Breast epithelium (tissue), 4 donors: Measurements from ENCODE around the gene CRHR2. TPM values are rescaled to one million over a fixed set of nuclear protein-coding genes. Genes with fewer than 3 reads are reported as not detected.

Experiments
- DNase-seq, 2 donors: peaks; one replicate each; pipeline ENCODE4 v3.0.0-alpha.2; 2019; ENCODE audit warnings: low spot score in 2 of 2
- H3K27ac ChIP-seq, 2 donors: fragments of 200-600 bp; sonication (generic) in 1 of 2; one replicate each; pipeline ENCODE4 v1.5.1; 2016 to 2019; ENCODE audit warnings: mild to moderate bottlenecking in 1 of 2
- H3K27me3 ChIP-seq, 2 donors: fragments of 200-600 bp; sonication (generic) in 1 of 2; one replicate each; pipeline versions ENCODE4 v1.5.1 to v1.6.0; 2017 to 2019; ENCODE audit warnings: control low read depth in 1 of 2, mild to moderate bottlenecking in 1 of 2
- H3K36me3 ChIP-seq: fragments of 200-600 bp; one replicate; pipeline ENCODE4 v1.5.1; 2019
- H3K4me1 ChIP-seq, 2 donors: fragments of 200-600 bp; sonication (generic); one replicate each; pipeline ENCODE4 v1.5.1; 2016 to 2019; ENCODE audit warnings: control low read depth in 1 of 2
- H3K4me3 ChIP-seq, 3 donors: fragments of 200-600 bp; sonication (generic); 1 replicate in 2 of 3; 2 replicates in 1 of 3; pipeline ENCODE4 v1.5.1; 2016 to 2019; ENCODE audit warnings: mild to moderate bottlenecking in 3 of 3, moderate library complexity in 2 of 3
- H3K9me3 ChIP-seq, 2 donors: fragments of 200-600 bp; sonication (generic) in 1 of 2; one replicate each; pipeline ENCODE4 v1.5.1; 2016 to 2019; ENCODE audit warnings: control low read depth in 1 of 2
- POLR2A ChIP-seq: fragments of 450-650 bp; IDR thresholded peaks from one replicate; pipeline ENCODE4 v1.6.1; 2016; ENCODE audit warnings: antibody characterized with exemption, mild to moderate bottlenecking, moderate library complexity
- POLR2AphosphoS5 ChIP-seq, 3 donors: sonication (generic); formaldehyde crosslinking; IDR thresholded peaks; one replicate each; pipeline ENCODE4 v1.6.1; 2017; ENCODE audit warnings: antibody characterized with exemption in 3 of 3
- intact Hi-C: fragments of 100-400 bp; cut with DNase I; formaldehyde crosslinking; loops from one replicate; pipeline ENCODE4 v1.15.1; 2023; ENCODE audit warnings: low total_unique reads
- total RNA-seq, 3 donors: library from RNA; depleted of rRNA; stranded (reverse); fragments of >200 nt; gene quantifications; one replicate each; pipeline ENCODE4 v1.1.0, GENCODE V29; 2016
- TF ChIP-seq, protein P1 (sequence below), 3 donors: fragments of 450-650 bp; IDR thresholded peaks; one replicate each; pipeline ENCODE4 v1.5.1; 2016 to 2017; ENCODE audit warnings: antibody characterized with exemption in 3 of 3, mild to moderate bottlenecking in 3 of 3, moderate library complexity in 3 of 3

Gene CRHR2
- total RNA-seq, 3 donors from 2014 or later, result under 0.01 to 0.16 (median 0.15) TPM

DNA sequence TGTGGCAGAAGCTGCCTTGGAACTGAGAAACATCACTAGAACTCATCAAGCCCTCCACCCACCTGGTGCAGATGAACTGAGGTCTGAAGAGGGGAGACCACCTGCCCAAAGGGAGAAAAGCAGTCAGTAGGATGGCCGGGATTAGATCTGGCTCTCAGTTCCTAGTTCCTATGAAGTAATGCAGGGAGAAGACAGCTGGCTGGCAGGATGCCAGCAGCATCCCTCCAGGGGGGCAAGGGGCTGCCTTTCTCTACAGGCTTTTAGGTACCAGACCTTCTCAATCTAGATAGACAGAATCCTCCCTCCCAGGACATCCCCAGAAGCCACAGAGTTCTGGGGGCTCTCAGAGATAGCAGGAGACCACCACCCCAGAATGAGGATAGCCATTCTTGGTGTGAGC lies 7.8 kb downstream of the CRHR2 start:
- no peaks in the 10 kb centered on the region for H3K27me3 ChIP-seq

DNA sequence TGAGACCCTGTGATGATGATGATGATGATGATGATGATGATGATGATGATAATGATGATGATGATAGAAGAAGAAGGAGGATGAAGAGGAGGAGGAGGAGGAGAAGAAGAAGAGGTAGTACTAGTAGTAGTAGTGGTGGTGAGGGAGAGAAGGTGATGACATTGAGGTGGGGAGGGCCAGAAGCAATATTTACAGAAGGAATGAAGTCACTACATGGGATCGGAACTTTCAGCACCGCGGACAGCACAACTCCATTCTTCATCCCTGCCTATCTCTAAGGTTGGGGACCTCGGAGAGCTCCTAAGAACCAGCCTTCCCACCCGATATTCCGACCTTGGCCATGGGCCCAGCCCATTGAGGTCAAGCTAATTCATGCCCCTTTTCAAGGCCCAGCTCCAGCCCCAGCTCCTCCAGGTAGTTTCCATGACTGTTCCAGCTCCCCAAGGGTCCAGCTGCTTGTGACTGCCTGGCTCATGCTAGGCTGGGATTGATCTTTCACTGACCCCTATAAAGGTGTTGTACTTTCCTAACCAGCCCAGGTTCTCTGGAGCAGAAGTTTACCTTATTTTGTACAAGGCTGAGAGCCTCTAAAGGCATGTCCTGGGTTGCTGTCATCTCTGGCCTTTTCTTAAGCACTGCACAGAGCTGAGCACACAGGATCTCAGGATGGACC lies 10.3 kb downstream of the CRHR2 start:
- Histone ChIP-seq H3K36me3 (no peaks in the 10 kb centered on the region), H3K27me3 (no peaks in the 10 kb centered on the region), H3K9me3 (no peaks in the 10 kb centered on the region), H3K27ac (no peak overlapping the region), H3K4me3 (no peak overlapping the region), H3K4me1 (no peaks in the 10 kb centered on the region)
- DNase-seq, result no peak
- TF ChIP-seq POLR2AphosphoS5 (IDR thresholded peaks at IDR 0.05) (no peak), POLR2A (no peak)
- TF ChIP-seq, protein P1, sequence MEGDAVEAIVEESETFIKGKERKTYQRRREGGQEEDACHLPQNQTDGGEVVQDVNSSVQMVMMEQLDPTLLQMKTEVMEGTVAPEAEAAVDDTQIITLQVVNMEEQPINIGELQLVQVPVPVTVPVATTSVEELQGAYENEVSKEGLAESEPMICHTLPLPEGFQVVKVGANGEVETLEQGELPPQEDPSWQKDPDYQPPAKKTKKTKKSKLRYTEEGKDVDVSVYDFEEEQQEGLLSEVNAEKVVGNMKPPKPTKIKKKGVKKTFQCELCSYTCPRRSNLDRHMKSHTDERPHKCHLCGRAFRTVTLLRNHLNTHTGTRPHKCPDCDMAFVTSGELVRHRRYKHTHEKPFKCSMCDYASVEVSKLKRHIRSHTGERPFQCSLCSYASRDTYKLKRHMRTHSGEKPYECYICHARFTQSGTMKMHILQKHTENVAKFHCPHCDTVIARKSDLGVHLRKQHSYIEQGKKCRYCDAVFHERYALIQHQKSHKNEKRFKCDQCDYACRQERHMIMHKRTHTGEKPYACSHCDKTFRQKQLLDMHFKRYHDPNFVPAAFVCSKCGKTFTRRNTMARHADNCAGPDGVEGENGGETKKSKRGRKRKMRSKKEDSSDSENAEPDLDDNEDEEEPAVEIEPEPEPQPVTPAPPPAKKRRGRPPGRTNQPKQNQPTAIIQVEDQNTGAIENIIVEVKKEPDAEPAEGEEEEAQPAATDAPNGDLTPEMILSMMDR (IDR thresholded peaks at IDR 0.05), result no peak
- intact Hi-C loops, result no loop called here

More for the DNA sequence above, 7.8 kb downstream of the CRHR2 start:
- Histone ChIP-seq H3K27ac (no peak overlapping the region), H3K36me3 (no peaks in the 10 kb centered on the region), H3K4me3 (no peak overlapping the region), H3K9me3 (no peaks in the 10 kb centered on the region), H3K4me1 (no peaks in the 10 kb centered on the region)
- intact Hi-C loops, result no loop called here
- no peak for TF ChIP-seq POLR2AphosphoS5 (IDR thresholded peaks at IDR 0.05)
- no peak for TF ChIP-seq POLR2A
- TF ChIP-seq, protein P1 (IDR thresholded peaks at IDR 0.05), result no peak
- no peak for DNase-seq

DNA sequence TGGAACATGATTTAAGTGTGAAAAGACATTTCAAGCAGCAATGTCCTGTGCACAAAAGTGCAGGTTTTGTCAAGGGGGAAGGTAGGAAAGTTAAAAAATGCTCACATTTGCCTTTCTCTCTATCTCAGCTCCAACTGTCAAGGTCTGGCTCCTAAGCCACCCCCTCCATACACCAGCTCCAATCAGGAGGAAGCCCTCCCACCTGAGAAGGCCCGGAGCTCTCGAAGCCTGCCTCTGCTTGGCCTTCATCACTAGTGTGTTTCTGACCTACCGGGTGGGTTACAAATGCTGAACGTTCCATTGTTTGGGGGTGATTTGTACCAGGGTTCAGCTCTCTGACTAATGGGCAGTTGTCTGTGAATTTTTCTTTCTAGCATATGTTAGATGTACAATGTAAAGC lies 14.2 kb downstream of the CRHR2 start:
- no peak overlapping the region for H3K27ac ChIP-seq
- H3K4me3 ChIP-seq, result no peak overlapping the region
- H3K36me3 ChIP-seq, result no peaks in the 10 kb centered on the region
- DNase-seq, result no peak
- intact Hi-C loops, result no loop called here
- H3K9me3 ChIP-seq, result no peaks in the 10 kb centered on the region
- no peaks in the 10 kb centered on the region for H3K27me3 ChIP-seq
- TF ChIP-seq, protein P1 (IDR thresholded peaks at IDR 0.05), result no peak
- no peak for TF ChIP-seq POLR2A
- no peak for TF ChIP-seq POLR2AphosphoS5 (IDR thresholded peaks at IDR 0.05)
- H3K4me1 ChIP-seq, result no peaks in the 10 kb centered on the region

DNA sequence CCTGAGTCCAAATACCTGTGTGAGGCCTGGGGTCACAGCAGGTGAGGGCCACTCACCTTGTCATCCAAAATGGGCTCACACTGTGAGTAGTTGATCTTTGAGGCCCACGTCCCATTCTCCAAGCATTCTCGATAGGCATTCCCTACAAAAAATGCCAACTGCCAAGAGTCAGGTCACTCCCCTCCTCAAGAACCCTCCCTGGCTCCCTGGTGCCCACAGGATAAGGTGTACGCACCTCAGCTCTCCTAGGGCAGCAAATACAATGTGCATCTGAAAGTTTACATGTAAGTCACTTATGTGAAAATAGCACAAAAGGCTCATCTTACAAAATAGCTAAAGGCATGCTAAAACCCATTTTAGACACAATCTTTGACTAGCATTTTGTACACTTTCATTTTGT lies 15.1 kb downstream of the CRHR2 start:
- TF ChIP-seq POLR2AphosphoS5 (IDR thresholded peaks at IDR 0.05) (no peak), POLR2A (no peak)
- TF ChIP-seq, protein P1 (IDR thresholded peaks at IDR 0.05), result no peak
- no peak overlapping the region for H3K4me3 ChIP-seq
- DNase-seq, result no peak
- H3K27ac ChIP-seq, result no peak overlapping the region
- no peaks in the 10 kb centered on the region for H3K27me3 ChIP-seq
- H3K4me1 ChIP-seq, result no peaks in the 10 kb centered on the region
- no peaks in the 10 kb centered on the region for H3K9me3 ChIP-seq
- H3K36me3 ChIP-seq, result no peaks in the 10 kb centered on the region
- intact Hi-C loops, result no loop called here

DNA sequence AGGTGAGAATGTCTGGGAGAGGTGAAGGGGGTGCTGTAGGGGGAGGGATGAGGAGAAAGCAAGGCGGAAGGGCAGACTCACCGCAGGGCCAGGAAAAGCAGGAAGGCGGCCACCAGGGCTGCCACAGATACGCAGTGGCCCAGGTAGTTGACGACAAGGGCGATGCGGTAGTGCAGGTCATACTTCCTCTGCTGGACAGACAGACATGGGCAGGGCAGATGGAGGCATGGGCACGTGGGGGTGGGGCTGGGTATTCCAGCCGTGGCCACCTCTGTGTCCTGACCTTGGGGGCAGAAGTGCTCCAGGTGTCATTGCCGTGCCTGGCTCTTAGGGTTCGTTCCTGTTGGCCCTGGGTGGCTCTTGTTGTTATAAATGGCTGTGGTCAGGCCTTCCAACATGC lies 16.8 kb downstream of the CRHR2 start:
- intact Hi-C loops, result no loop called here
- DNase-seq, result no peak
- TF ChIP-seq POLR2A (no peak), POLR2AphosphoS5 (IDR thresholded peaks at IDR 0.05) (no peak)
- TF ChIP-seq, protein P1 (IDR thresholded peaks at IDR 0.05), result no peak
- Histone ChIP-seq H3K36me3 (no peaks in the 10 kb centered on the region), H3K4me1 (no peaks in the 10 kb centered on the region), H3K4me3 (no peak overlapping the region), H3K27ac (no peak overlapping the region), H3K9me3 (no peaks in the 10 kb centered on the region), H3K27me3 (no peaks in the 10 kb centered on the region)
